Dendritic cell treated with granulocyte-macrophage colony-stimulating factor and Interleukin-4, amounts not matched to agents 40 ng/mL and 50 ng/mL, for 4 days (primary cell): Measurements from ENCODE around the gene IGSF21.
"Not testable (repeated sequence)": the region's sequence is repeated elsewhere in the genome, so short reads cannot be mapped to it uniquely, and the experiment has no call there.

Experiments used
- H3K27ac Mint-ChIP-seq: one replicate; pipeline ENCODE4 v1.8.0; 2022; ENCODE audit warnings: mild to moderate bottlenecking, mixed read lengths
- H3K27me3 Mint-ChIP-seq: one replicate; pipeline ENCODE4 v1.8.0; 2022; ENCODE audit warnings: mild to moderate bottlenecking, mixed read lengths
- H3K36me3 Mint-ChIP-seq: one replicate; pipeline ENCODE4 v1.8.0; 2022; ENCODE audit warnings: low read depth, mixed read lengths
- H3K4me1 Mint-ChIP-seq: one replicate; pipeline ENCODE4 v1.8.0; 2022; ENCODE audit warnings: low read depth, mixed read lengths
- H3K4me3 Mint-ChIP-seq: one replicate; pipeline ENCODE4 v1.8.0; 2022; ENCODE audit warnings: mild to moderate bottlenecking, moderate library complexity, mixed read lengths
- H3K9me3 Mint-ChIP-seq: one replicate; pipeline ENCODE4 v1.8.0; 2022; ENCODE audit warnings: mixed read lengths
- intact Hi-C: fragments of 100-400 bp; cut with micrococcal nuclease; formaldehyde crosslinking; loops from one replicate; pipeline ENCODE4 v1.15.0; 2022

Gene IGSF21

GRCh38 chr1:18360251-18360650 lies 252.7 kb downstream of the IGSF21 start:
- intact Hi-C loops = no loop called here
- Mint-ChIP-seq H3K36me3 (no peaks in the 10 kb centered on the region), H3K4me1 (no peaks in the 10 kb centered on the region), H3K27me3 (peaks cover 1% of the 10 kb centered on the region), H3K4me3 (no peak overlapping the region), H3K27ac (no peak overlapping the region), H3K9me3 (no peaks in the 10 kb centered on the region)

- H3K27me3 Mint-ChIP-seq = peaks cover 2% of the 10 kb centered on the region
These were observed 254.6 kb downstream of the IGSF21 start for GRCh38 chr1:18362150-18362549.

GRCh38 chr1:18363436-18363835 lies 255.8 kb downstream of the IGSF21 start:
- intact Hi-C loops = no loop called here
- H3K4me1 Mint-ChIP-seq = no peaks in the 10 kb centered on the region
- H3K27ac Mint-ChIP-seq = no peak overlapping the region
- H3K27me3 Mint-ChIP-seq = peaks cover 2% of the 10 kb centered on the region
- no peak overlapping the region for H3K4me3 Mint-ChIP-seq
- H3K36me3 Mint-ChIP-seq = no peaks in the 10 kb centered on the region
- no peaks in the 10 kb centered on the region for H3K9me3 Mint-ChIP-seq

More at GRCh38 chr1:18362150-18362549, 254.6 kb downstream of the IGSF21 start:
- H3K36me3 Mint-ChIP-seq = no peaks in the 10 kb centered on the region
- H3K9me3 Mint-ChIP-seq = no peaks in the 10 kb centered on the region
- intact Hi-C loops = no loop called here
- H3K4me1 Mint-ChIP-seq = no peaks in the 10 kb centered on the region
- H3K27ac Mint-ChIP-seq = no peak overlapping the region
- no peak overlapping the region for H3K4me3 Mint-ChIP-seq

GRCh38 chr1:18365099-18365705 lies 257.6 kb downstream of the IGSF21 start:
- intact Hi-C loops = no loop called here
- H3K36me3 Mint-ChIP-seq = no peaks in the 10 kb centered on the region
- H3K27me3 Mint-ChIP-seq = peaks cover 2% of the 10 kb centered on the region
- H3K4me3 Mint-ChIP-seq = no peak overlapping the region
- H3K4me1 Mint-ChIP-seq = no peaks in the 10 kb centered on the region
- no peaks in the 10 kb centered on the region for H3K9me3 Mint-ChIP-seq
- no peak overlapping the region for H3K27ac Mint-ChIP-seq

GRCh38 chr1:18372505-18372904 lies 264.9 kb downstream of the IGSF21 start:
- H3K27me3 Mint-ChIP-seq, H3K27ac Mint-ChIP-seq, H3K4me3 Mint-ChIP-seq, H3K36me3 Mint-ChIP-seq, intact Hi-C loops, H3K9me3 Mint-ChIP-seq, H3K4me1 Mint-ChIP-seq: not testable (repeated sequence)

GRCh38 chr1:18373151-18373550 lies 265.6 kb downstream of the IGSF21 start:
- no peaks in the 10 kb centered on the region for H3K9me3 Mint-ChIP-seq
- H3K4me1 Mint-ChIP-seq = no peaks in the 10 kb centered on the region
- H3K36me3 Mint-ChIP-seq = no peaks in the 10 kb centered on the region
- no peak overlapping the region for H3K27ac Mint-ChIP-seq
- H3K4me3 Mint-ChIP-seq = no peak overlapping the region
- intact Hi-C loops = no loop called here
- H3K27me3 Mint-ChIP-seq = peaks cover 3% of the 10 kb centered on the region

GRCh38 chr1:18373882-18374493 lies 266.4 kb downstream of the IGSF21 start:
- no peaks in the 10 kb centered on the region for H3K36me3 Mint-ChIP-seq
- peaks cover 3% of the 10 kb centered on the region for H3K27me3 Mint-ChIP-seq
- H3K4me1 Mint-ChIP-seq = no peaks in the 10 kb centered on the region
- no peaks in the 10 kb centered on the region for H3K9me3 Mint-ChIP-seq
- no peak overlapping the region for H3K27ac Mint-ChIP-seq
- intact Hi-C loops = no loop called here
- no peak overlapping the region for H3K4me3 Mint-ChIP-seq

- Mint-ChIP-seq H3K27ac (no peak overlapping the region), H3K4me3 (no peak overlapping the region), H3K4me1 (no peaks in the 10 kb centered on the region), H3K9me3 (no peaks in the 10 kb centered on the region), H3K27me3 (peaks cover 3% of the 10 kb centered on the region), H3K36me3 (no peaks in the 10 kb centered on the region)
- intact Hi-C loops = no loop called here
These were observed 269.1 kb downstream of the IGSF21 start for GRCh38 chr1:18376661-18377060.

GRCh38 chr1:18380288-18380687 lies 272.7 kb downstream of the IGSF21 start:
- no peaks in the 10 kb centered on the region for H3K9me3 Mint-ChIP-seq
- H3K36me3 Mint-ChIP-seq = no peaks in the 10 kb centered on the region
- H3K4me1 Mint-ChIP-seq = no peaks in the 10 kb centered on the region
- no peak overlapping the region for H3K27ac Mint-ChIP-seq
- H3K27me3 Mint-ChIP-seq = peaks cover 12% of the 10 kb centered on the region
- intact Hi-C loops = no loop called here
- H3K4me3 Mint-ChIP-seq = no peak overlapping the region

GRCh38 chr1:18384059-18384458 lies 276.5 kb downstream of the IGSF21 start:
- H3K9me3 Mint-ChIP-seq = no peaks in the 10 kb centered on the region
- peaks cover 16% of the 10 kb centered on the region for H3K27me3 Mint-ChIP-seq
- H3K4me1 Mint-ChIP-seq = no peaks in the 10 kb centered on the region
- no peaks in the 10 kb centered on the region for H3K36me3 Mint-ChIP-seq
- no peak overlapping the region for H3K27ac Mint-ChIP-seq
- no peak overlapping the region for H3K4me3 Mint-ChIP-seq
- intact Hi-C loops = no loop called here

GRCh38 chr1:18384471-18384870 lies 276.9 kb downstream of the IGSF21 start:
- H3K4me1 Mint-ChIP-seq = no peaks in the 10 kb centered on the region
- H3K9me3 Mint-ChIP-seq = no peaks in the 10 kb centered on the region
- intact Hi-C loops = no loop called here
- no peaks in the 10 kb centered on the region for H3K36me3 Mint-ChIP-seq
- H3K27ac Mint-ChIP-seq = no peak overlapping the region
- no peak overlapping the region for H3K4me3 Mint-ChIP-seq
- peaks cover 16% of the 10 kb centered on the region for H3K27me3 Mint-ChIP-seq

GRCh38 chr1:18385239-18385790 lies 277.7 kb downstream of the IGSF21 start:
- Mint-ChIP-seq H3K27me3 (peaks cover 16% of the 10 kb centered on the region), H3K27ac (no peak overlapping the region), H3K4me3 (no peak overlapping the region), H3K4me1 (no peaks in the 10 kb centered on the region), H3K36me3 (no peaks in the 10 kb centered on the region), H3K9me3 (no peaks in the 10 kb centered on the region)
- intact Hi-C loops = no loop called here

- Mint-ChIP-seq H3K4me3 (no peak overlapping the region), H3K9me3 (no peaks in the 10 kb centered on the region), H3K27me3 (peaks cover 16% of the 10 kb centered on the region), H3K36me3 (no peaks in the 10 kb centered on the region), H3K4me1 (no peaks in the 10 kb centered on the region), H3K27ac (no peak overlapping the region)
- intact Hi-C loops = no loop called here
These were observed 279.0 kb downstream of the IGSF21 start for GRCh38 chr1:18386591-18386990.

GRCh38 chr1:18387307-18387706 lies 279.7 kb downstream of the IGSF21 start:
- Mint-ChIP-seq H3K4me3 (no peak overlapping the region), H3K36me3 (no peaks in the 10 kb centered on the region), H3K4me1 (no peaks in the 10 kb centered on the region), H3K9me3 (no peaks in the 10 kb centered on the region), H3K27ac (no peak overlapping the region), H3K27me3 (peaks cover 16% of the 10 kb centered on the region)
- intact Hi-C loops = no loop called here

- Mint-ChIP-seq H3K4me3 (no peak overlapping the region), H3K36me3 (no peaks in the 10 kb centered on the region), H3K4me1 (no peaks in the 10 kb centered on the region), H3K27me3 (peaks cover 1% of the 10 kb centered on the region), H3K27ac (no peak overlapping the region), H3K9me3 (no peaks in the 10 kb centered on the region)
- intact Hi-C loops = no loop called here
These were observed 283.4 kb downstream of the IGSF21 start for GRCh38 chr1:18390953-18391352.
